H54 (cell line): ENCODE results near the gene FRYL.
"Not testable (repeated sequence)": the region's sequence is repeated elsewhere in the genome, so short reads cannot be mapped to it uniquely, and the experiment has no call there.

Experiments
- DNase-seq: peaks from one replicate; pipeline ENCODE4 v3.0.0; 2011; ENCODE audit warnings: low spot score, mixed read lengths; ENCODE audit not compliant: insufficient read length
- FAIRE-seq: peaks from 3 replicates; lab custom pipeline; 2011; peaks lifted over from hg19 to GRCh38; lab: Jason Lieb, UNC
- POLR2A ChIP-seq: IDR thresholded peaks from 2 replicates; pipeline ENCODE4 v1.6.1; 2011; ENCODE audit warnings: low read depth, mild to moderate bottlenecking, low read length

Gene FRYL

GRCh38 chr4:48779998-48780864 lies at the start of gene FRYL:
TSS of gene FRYL (minus strand) at chr4:48780279. CDS start at chr4:48634410, 145,869 bp downstream.
- FAIRE-seq (peak; percentile 70), DNase-seq (peak; percentile 66)
- TF ChIP-seq POLR2A, result peak; percentile 61

GRCh38 chr4:48827622-48828021 lies 47.5 kb upstream of the FRYL start:
- FAIRE-seq (no peak), DNase-seq (no peak)
- TF ChIP-seq POLR2A, result no peak

GRCh38 chr4:48821431-48821830 lies 41.4 kb upstream of the FRYL start:
- FAIRE-seq, DNase-seq: not testable (repeated sequence)

- no peak for TF ChIP-seq POLR2A
- no peak for FAIRE-seq
- DNase-seq, result no peak
These were observed 36.9 kb upstream of the FRYL start for GRCh38 chr4:48816971-48817370.

DNA sequence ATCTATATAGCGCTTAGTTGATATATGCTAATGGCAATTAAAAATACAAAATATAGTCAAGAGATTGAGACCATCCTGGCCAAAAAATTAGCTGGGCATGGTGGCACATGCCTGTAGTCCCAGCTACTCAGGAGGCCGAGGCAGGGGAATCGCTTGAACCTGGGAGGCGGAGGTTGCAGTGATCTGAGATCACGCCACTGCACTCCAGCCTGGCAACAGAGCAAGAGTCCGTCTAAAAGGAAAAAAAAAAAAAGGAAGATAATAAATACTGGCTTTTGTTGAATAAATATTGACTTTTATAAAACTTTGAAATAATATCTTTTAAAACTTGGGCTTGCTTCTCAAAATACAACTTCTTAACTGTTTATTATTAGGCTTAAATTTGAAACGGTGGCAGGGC lies 36.2 kb upstream of the FRYL start:
- FAIRE-seq, result not testable (repeated sequence)

DNA sequence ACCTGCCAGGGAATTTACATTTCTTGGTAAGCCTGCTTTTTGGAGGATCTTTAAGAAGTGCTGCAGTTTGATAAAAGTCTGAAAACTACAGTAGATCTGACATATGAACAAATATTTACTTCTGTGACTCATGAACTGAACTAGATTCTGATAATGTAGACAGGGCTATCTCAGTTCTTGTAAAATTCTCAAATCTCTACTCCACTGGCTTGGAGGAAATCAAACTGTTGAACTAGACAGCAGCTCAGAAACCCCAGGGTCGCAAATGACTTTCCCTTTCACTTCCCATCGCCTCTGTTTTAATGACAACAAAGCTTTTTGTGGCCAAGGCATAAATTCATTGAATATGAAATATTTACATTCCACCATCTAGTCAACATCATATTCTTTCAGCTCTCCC lies 35.4 kb upstream of the FRYL start:
- no peak for TF ChIP-seq POLR2A
- FAIRE-seq (no peak), DNase-seq (no peak)

More for the DNA sequence above, 36.2 kb upstream of the FRYL start:
- not testable (repeated sequence) for DNase-seq

DNA sequence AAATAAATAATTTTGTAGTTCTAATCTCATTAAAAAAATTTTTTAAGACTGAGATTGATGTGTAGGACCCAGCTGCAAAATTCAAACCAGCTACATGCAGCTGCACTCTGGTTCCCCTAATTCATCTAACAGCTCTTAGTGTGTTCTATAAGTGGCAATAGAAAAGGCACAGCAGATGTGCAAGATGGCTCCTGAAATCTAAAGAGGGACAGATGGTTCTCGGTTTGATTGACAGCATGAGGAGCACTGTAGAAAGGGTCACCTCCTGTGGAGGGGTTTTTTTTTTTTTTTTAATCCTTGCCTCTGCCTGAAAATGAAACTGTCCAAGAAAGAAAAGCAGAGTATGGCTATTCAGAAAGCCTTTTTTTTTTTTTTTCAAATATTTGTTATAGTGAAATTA lies 33.9 kb upstream of the FRYL start:
- TF ChIP-seq POLR2A, result no peak
- DNase-seq (no peak), FAIRE-seq (no peak)

GRCh38 chr4:48812866-48813265 lies 32.8 kb upstream of the FRYL start:
- DNase-seq (no peak), FAIRE-seq (no peak)

GRCh38 chr4:48804584-48805301 lies 24.7 kb upstream of the FRYL start:
- FAIRE-seq (no peak), DNase-seq (no peak)
- TF ChIP-seq POLR2A, result no peak

More at GRCh38 chr4:48812866-48813265, 32.8 kb upstream of the FRYL start:
- TF ChIP-seq POLR2A, result no peak

GRCh38 chr4:48801016-48801715 lies 21.1 kb upstream of the FRYL start:
- DNase-seq (no peak), FAIRE-seq (no peak)
- no peak for TF ChIP-seq POLR2A

DNA sequence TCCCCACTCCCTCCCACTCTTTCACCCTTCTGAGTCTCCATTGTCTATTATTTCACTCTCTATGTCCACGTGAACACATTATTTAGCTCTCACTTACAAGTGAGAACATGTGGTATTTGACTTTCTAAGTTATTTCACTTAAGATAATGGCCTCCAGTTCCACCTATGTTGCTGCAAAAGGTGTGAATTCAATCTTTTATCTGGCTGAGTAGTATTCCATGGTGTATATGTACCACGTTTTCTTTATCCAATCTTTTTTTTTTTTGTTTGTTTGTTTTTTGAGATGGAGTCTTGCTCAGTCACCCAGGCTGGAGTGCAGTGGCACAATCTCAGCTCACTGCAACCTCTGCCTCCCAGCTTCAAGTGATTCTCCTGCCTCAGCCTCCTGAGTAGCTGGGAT lies 20.1 kb upstream of the FRYL start:
- not testable (repeated sequence) for DNase-seq, FAIRE-seq

- no peak for FAIRE-seq
- no peak for TF ChIP-seq POLR2A
- no peak for DNase-seq
These were observed 19.1 kb upstream of the FRYL start for GRCh38 chr4:48799157-48799556.

GRCh38 chr4:48798117-48798516 lies 18.0 kb upstream of the FRYL start:
- no peak for DNase-seq
- no peak for FAIRE-seq
- no peak for TF ChIP-seq POLR2A
